WTC11 (cell line): ENCODE measurements around the gene EIF4B.

Experiments used
- ESRRA ChIP-seq: sonication (generic); formaldehyde crosslinking; IDR thresholded peaks from 2 replicates; pipeline ENCODE4 v1.8.1; 2022; ENCODE audit warnings: mild to moderate bottlenecking, missing genetic modification reagents, borderline replicate concordance
- FOXJ3 ChIP-seq: sonication (generic); formaldehyde crosslinking; IDR thresholded peaks from 2 replicates; pipeline ENCODE4 v1.9.0; 2021; ENCODE audit warnings: missing genetic modification reagents, mild to moderate bottlenecking, borderline replicate concordance
- MLX ChIP-seq: sonication (generic); formaldehyde crosslinking; IDR thresholded peaks from 2 replicates; pipeline ENCODE4 v1.8.1; 2023; ENCODE audit warnings: mild to moderate bottlenecking, missing genetic modification reagents, moderate library complexity
- TEAD4 ChIP-seq: sonication (generic); formaldehyde crosslinking; IDR thresholded peaks from 2 replicates; pipeline ENCODE4 v1.8.0; 2022; ENCODE audit warnings: mild to moderate bottlenecking, missing genetic modification reagents
- ZNF232 ChIP-seq: sonication (generic); formaldehyde crosslinking; IDR thresholded peaks from 2 replicates; pipeline ENCODE4 v1.8.0; 2022; ENCODE audit warnings: mild to moderate bottlenecking, missing genetic modification reagents
- TF ChIP-seq, protein P1 (sequence below): fragments of 200-600 bp; IDR thresholded peaks from 2 replicates; pipeline ENCODE4 v1.8.0; 2022; ENCODE audit warnings: antibody characterized with exemption
- TF ChIP-seq, protein P2 (sequence below): sonication (generic); formaldehyde crosslinking; conservative IDR thresholded peaks from 2 replicates; pipeline ENCODE4 v1.8.1; 2022; ENCODE audit warnings: mild to moderate bottlenecking, missing genetic modification reagents

DNA sequence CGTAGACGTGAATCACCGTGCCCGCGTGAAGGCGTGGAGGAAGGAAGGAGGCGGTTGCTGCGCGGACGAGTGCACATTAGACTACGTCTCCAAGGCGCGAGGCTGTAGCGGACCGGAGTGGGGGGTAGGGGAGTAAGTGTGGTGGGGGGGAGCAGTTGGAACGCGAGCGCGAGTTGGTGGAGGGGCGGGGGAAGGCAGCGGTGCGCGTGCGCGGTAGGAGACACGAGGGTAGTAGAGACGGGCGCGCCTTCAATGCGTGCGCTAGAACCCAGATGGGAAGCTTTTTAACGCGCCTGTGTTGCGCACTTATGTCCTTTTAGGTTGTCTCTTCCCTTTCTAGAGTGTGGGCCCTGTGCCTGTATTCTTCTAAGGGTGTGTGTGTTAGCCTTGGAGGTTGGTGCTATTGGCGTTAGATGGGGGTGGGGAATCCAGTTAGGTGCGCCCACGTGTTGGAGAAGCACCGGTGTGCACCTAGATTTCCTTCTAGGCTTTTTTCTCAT lies 604 bp downstream of the EIF4B start:
- TF ChIP-seq, protein P1, sequence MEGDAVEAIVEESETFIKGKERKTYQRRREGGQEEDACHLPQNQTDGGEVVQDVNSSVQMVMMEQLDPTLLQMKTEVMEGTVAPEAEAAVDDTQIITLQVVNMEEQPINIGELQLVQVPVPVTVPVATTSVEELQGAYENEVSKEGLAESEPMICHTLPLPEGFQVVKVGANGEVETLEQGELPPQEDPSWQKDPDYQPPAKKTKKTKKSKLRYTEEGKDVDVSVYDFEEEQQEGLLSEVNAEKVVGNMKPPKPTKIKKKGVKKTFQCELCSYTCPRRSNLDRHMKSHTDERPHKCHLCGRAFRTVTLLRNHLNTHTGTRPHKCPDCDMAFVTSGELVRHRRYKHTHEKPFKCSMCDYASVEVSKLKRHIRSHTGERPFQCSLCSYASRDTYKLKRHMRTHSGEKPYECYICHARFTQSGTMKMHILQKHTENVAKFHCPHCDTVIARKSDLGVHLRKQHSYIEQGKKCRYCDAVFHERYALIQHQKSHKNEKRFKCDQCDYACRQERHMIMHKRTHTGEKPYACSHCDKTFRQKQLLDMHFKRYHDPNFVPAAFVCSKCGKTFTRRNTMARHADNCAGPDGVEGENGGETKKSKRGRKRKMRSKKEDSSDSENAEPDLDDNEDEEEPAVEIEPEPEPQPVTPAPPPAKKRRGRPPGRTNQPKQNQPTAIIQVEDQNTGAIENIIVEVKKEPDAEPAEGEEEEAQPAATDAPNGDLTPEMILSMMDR = no peak
- TF ChIP-seq ZNF232 (CRISPR knock-in tag) (no peak), FOXJ3 (no peak), ESRRA (no peak), MLX (CRISPR knock-in tag) (no peak), TEAD4 (CRISPR knock-in tag) (no peak)
- TF ChIP-seq, protein P2, sequence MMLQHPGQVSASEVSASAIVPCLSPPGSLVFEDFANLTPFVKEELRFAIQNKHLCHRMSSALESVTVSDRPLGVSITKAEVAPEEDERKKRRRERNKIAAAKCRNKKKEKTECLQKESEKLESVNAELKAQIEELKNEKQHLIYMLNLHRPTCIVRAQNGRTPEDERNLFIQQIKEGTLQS = no peak
